GM12873 (cell line): Measurements from ENCODE around the gene TP53AIP1.

ENCODE experiments used
- TF ChIP-seq, protein P1 (sequence below): IDR thresholded peaks from 2 replicates; pipeline ENCODE4 v1.5.1; 2012; ENCODE audit warnings: low read depth, mild to moderate bottlenecking, moderate library complexity, low read length, control low read depth; ENCODE audit not compliant: insufficient read depth; ENCODE audit errors: missing control alignments

The TP53AIP1 gene

DNA sequence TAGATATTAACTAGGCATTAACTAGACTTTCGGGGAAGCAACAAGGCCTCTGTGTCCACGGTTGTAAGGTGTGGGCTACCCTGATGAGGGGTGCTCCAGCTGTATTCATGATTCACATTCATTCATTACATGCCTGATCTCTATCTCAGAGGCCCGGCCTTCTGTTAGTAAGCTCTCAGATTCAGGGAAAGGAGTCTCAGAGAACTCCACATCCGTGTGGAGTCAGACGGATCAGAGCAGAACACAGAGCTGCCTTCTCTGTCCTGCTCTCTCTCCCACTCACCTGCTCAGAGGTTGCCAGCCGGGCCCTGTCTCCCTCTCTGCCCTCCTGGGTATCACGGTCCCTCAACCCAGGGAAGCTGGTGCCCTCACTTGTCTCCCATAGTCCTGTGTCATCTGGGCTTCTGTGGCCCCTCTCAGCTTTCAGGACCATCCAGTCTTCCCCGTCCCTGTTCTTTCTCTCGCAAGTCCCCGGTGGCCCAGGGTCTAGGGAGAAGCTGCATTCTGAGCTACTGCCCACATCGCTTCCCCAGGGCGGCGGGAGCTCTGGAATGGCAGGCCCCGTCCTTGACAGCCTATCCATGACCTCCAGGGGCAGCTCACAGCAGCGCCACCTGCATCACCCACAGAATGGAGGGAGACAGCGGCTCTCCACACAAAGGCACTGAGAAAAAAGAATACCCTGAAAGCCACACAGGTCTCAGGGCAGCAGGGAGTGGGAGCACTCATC, 4.3 kb downstream of the TP53AIP1 start:
- TF ChIP-seq, protein P1, sequence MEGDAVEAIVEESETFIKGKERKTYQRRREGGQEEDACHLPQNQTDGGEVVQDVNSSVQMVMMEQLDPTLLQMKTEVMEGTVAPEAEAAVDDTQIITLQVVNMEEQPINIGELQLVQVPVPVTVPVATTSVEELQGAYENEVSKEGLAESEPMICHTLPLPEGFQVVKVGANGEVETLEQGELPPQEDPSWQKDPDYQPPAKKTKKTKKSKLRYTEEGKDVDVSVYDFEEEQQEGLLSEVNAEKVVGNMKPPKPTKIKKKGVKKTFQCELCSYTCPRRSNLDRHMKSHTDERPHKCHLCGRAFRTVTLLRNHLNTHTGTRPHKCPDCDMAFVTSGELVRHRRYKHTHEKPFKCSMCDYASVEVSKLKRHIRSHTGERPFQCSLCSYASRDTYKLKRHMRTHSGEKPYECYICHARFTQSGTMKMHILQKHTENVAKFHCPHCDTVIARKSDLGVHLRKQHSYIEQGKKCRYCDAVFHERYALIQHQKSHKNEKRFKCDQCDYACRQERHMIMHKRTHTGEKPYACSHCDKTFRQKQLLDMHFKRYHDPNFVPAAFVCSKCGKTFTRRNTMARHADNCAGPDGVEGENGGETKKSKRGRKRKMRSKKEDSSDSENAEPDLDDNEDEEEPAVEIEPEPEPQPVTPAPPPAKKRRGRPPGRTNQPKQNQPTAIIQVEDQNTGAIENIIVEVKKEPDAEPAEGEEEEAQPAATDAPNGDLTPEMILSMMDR = no peak

DNA sequence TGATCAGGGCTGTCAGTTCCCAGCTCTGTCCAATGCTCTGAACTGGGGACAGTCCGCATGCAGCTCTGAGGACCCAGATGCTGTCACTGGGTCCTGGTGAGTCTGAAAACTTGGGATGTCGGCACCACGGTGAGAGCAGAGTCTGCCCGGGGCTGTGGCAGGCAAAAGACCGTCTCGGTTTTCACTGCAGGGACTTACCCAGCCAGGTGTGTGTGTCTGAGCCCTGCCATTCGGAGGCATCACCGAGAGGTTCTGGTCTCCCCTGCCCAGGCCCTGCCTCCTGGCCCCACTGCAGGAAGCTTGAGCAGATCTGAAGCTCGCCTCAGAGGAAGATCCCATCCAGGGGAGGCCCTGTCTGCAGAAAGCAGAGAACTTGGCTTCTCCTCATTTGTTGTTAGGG, 5.2 kb downstream of the TP53AIP1 start:
- TF ChIP-seq, protein P1 = no peak

DNA sequence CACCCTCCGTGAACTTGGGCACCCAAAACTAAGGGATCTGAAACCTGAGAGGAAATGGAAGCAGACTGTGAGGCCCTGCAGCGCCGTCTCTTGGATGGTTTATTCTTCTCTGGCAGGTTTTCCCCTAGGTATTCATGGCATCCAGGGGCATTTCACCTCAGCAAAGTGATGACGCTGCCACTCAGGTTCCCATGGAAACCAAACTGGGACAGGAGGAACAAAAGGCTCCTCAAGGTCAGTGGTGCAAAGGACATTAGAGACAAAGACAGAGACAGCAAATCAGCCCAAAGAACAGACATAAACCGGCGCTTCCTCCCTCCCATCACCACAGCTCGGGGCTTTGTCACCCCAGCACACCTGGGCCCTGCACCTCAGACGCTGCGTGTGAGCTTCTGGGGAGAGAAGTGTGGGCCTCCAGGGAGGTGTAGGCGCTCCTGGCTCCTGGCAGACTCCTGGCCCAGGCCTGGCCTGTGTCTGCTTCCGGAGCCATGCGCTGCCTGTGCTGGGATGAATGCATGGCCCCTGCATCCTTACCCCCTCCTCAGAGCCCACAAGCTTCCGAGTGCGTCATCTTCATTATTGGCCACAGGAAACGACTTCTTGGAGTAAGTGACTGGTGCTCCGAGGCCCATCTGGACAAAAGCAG, 5.9 kb downstream of the TP53AIP1 start:
- TF ChIP-seq, protein P1 = no peak

DNA sequence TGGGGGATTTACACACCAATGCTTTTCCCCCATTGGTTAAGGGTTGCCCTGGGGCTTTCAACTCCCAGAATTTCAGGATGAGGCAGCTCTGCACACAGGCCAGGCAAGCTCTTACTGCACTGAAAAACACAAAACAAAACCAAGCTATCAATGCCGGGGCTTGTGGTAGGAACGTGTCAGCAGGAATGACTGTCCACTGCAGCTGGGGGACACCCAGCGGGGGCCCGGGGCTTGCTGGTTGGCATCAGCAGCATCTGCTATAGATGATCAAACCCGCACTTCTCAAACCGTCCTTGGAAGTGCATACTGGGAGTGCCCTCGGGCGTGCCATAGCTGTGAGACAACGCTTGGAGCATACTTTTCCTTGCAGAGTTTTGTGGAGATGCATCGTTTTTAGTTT, 7.7 kb downstream of the TP53AIP1 start:
- TF ChIP-seq, protein P1 = no peak

DNA sequence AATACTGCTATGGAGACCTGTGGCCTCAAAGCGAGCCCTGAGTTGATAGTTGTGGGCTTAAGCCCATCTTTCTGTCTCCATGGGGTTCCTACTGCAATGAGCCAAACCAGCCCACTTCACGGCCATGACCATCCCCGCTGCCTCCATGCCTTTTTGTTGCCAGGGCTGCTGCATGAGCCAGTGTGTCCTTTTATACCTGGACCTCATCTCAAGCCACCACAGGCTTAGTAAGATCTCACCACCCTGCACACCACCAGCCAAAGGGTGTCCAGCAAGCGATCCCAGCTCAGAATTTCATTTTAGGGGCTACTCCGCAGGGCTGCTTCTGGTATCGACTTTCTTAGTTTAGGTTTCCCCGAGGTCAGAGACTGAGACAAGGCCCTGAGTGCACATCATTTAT, 8.3 kb downstream of the TP53AIP1 start:
- TF ChIP-seq, protein P1 = no peak

DNA sequence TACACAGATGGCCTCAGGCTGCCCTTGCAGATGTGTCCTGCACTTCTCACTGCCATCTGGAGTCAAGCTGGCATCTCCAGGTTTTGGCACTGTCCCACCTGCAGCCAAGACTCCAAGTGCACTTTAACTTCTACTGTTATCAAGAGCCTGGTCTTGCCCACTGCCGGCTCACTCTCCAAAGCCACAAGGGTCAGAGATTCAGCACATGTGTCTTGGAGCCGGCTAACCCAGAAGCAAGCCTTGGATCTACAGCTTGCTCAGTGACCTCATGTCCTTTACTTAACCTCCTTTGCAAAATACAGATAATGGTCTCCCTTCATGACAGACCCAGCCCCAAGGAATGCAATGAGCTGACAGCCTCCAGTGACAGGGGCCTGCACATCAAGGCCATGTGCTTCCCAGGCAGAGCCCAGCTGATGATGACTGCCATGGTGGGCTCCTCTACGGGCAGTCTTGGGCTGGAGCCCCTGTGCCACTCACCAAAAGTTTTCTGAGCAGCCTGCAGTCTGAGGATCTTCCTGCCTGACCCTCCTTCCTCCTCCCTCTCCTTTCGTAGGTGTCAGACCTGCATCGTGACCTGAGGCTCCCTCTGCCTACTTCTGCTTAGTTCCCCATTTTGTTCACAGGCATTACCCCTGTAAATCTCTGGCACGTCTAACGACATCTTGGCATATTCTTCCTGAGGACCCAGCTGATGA, 9.0 kb downstream of the TP53AIP1 start:
- TF ChIP-seq, protein P1 = no peak

DNA sequence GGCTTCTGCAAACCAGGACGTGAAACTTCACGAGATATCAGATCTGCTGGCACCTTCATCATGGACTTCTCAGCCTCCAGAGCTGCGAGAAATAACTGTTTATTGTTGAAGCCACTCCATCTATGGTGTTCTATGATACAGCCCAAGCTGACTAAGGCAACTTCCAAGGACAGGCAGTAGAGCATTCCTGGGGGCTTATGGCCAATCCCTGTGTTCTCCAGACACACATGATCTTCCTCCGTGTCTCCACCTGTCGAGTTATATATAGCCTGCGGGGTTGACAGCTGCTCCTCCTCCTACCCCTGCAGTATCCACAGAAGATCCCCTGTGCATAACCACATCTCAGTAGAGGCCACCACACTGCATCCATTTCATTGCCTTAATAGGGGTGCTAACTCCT, 11.0 kb downstream of the TP53AIP1 start:
- TF ChIP-seq, protein P1 = no peak
